WTC11 (cell line): ENCODE measurements around the gene SAT1. TPM values are rescaled to one million over a fixed set of nuclear protein-coding genes. Genes with fewer than 3 reads are reported as not detected.

Experiments
- ATAC-seq: fragments of 200-7000 bp; cut with Tn5 transposase; 2 replicates; pipeline ENCODE4 v1.10.0; 2021; ENCODE audit warnings: mild to moderate bottlenecking, moderate library complexity
- CTCF ChIA-PET: fragments of 300-600 bp; sonication (Branson Sonifier 250); formaldehyde crosslinking; loops from one replicate; lab custom pipeline; 2021; ENCODE audit warnings: antibody characterized with exemption; lab: Charles Lee
- POLR2A ChIA-PET: fragments of 350-600 bp; sonication (Branson Sonifier 250); formaldehyde crosslinking; loops from one replicate; lab custom pipeline; 2021; ENCODE audit warnings: antibody characterized with exemption; lab: Charles Lee
- DNase-seq: peaks from one replicate; pipeline ENCODE4 v3.0.0; 2021; ENCODE audit warnings: low spot score
- H3K27ac Mint-ChIP-seq: 2 replicates; pipeline ENCODE4 v1.8.0; 2021; ENCODE audit warnings: mixed read lengths
- H3K27me3 Mint-ChIP-seq: 2 replicates; pipeline ENCODE4 v1.8.0; 2021; ENCODE audit warnings: low read depth, mild to moderate bottlenecking, moderate library complexity, mixed read lengths
- H3K36me3 Mint-ChIP-seq: 2 replicates; pipeline ENCODE4 v1.8.0; 2021; ENCODE audit warnings: mixed read lengths
- H3K4me1 Mint-ChIP-seq: 2 replicates; pipeline ENCODE4 v1.8.0; 2022; ENCODE audit warnings: mixed read lengths
- H3K4me3 Mint-ChIP-seq: 2 replicates; pipeline ENCODE4 v1.8.0; 2021; ENCODE audit warnings: mild to moderate bottlenecking, moderate library complexity, mixed read lengths
- H3K9me3 Mint-ChIP-seq: 2 replicates; pipeline ENCODE4 v1.8.0; 2021; ENCODE audit warnings: mixed read lengths
- AFF4 ChIP-seq: sonication (generic); formaldehyde crosslinking; IDR thresholded peaks from 2 replicates; pipeline ENCODE4 v1.8.1; 2023; ENCODE audit warnings: mild to moderate bottlenecking, missing genetic modification reagents, borderline replicate concordance
- ATF6 ChIP-seq: sonication (generic); formaldehyde crosslinking; IDR thresholded peaks from 2 replicates; pipeline ENCODE4 v1.8.1; 2023; ENCODE audit warnings: mild to moderate bottlenecking, missing genetic modification reagents
- ERG ChIP-seq: fragments of 250-450 bp; sonication (Bioruptor Pico); IDR thresholded peaks from 2 replicates; pipeline ENCODE4 v1.8.0; 2021; ENCODE audit warnings: mild to moderate bottlenecking
- ESRRA ChIP-seq: sonication (generic); formaldehyde crosslinking; IDR thresholded peaks from 2 replicates; pipeline ENCODE4 v1.8.1; 2022; ENCODE audit warnings: mild to moderate bottlenecking, missing genetic modification reagents, borderline replicate concordance
- FOXK1 ChIP-seq: sonication (generic); formaldehyde crosslinking; IDR thresholded peaks from 2 replicates; pipeline ENCODE4 v1.8.0; 2022; ENCODE audit warnings: mild to moderate bottlenecking, moderate library complexity, missing genetic modification reagents
- JUN ChIP-seq: sonication (generic); formaldehyde crosslinking; IDR thresholded peaks from 2 replicates; pipeline ENCODE4 v1.8.0; 2023; ENCODE audit warnings: mild to moderate bottlenecking, missing genetic modification reagents
- MXD4 ChIP-seq: fragments of 250-450 bp; sonication (Bioruptor Pico); IDR thresholded peaks from 2 replicates; pipeline ENCODE4 v1.8.0; 2021; ENCODE audit warnings: mild to moderate bottlenecking, moderate library complexity, borderline replicate concordance
- TCF7 ChIP-seq: sonication (generic); formaldehyde crosslinking; IDR thresholded peaks from 2 replicates; pipeline ENCODE4 v1.8.0; 2022; ENCODE audit warnings: mild to moderate bottlenecking, low read depth, missing genetic modification reagents, moderate library complexity
- TEAD1 ChIP-seq: sonication (generic); formaldehyde crosslinking; IDR thresholded peaks from 2 replicates; pipeline ENCODE4 v1.8.0; 2022; ENCODE audit warnings: mild to moderate bottlenecking, missing genetic modification reagents
- TEAD4 ChIP-seq: sonication (generic); formaldehyde crosslinking; IDR thresholded peaks from 2 replicates; pipeline ENCODE4 v1.8.0; 2022; ENCODE audit warnings: mild to moderate bottlenecking, missing genetic modification reagents
- TP53 ChIP-seq: sonication (generic); formaldehyde crosslinking; IDR thresholded peaks from 2 replicates; pipeline ENCODE4 v1.8.1; 2023; ENCODE audit warnings: mild to moderate bottlenecking, missing genetic modification reagents
- ZBTB21 ChIP-seq: sonication (generic); formaldehyde crosslinking; IDR thresholded peaks from 2 replicates; pipeline ENCODE4 v1.8.1; 2023; ENCODE audit warnings: mild to moderate bottlenecking, missing genetic modification reagents, borderline replicate concordance
- ZMAT4 ChIP-seq: fragments of 250-450 bp; sonication (Bioruptor Pico); IDR thresholded peaks from 2 replicates; pipeline ENCODE4 v1.9.0; 2021; ENCODE audit warnings: mild to moderate bottlenecking
- ZNF121 ChIP-seq: sonication (generic); formaldehyde crosslinking; IDR thresholded peaks from 2 replicates; pipeline ENCODE4 v1.8.0; 2023; ENCODE audit warnings: missing genetic modification reagents
- ZNF138 ChIP-seq: sonication (generic); formaldehyde crosslinking; conservative IDR thresholded peaks from 2 replicates; pipeline ENCODE4 v1.8.1; 2022; ENCODE audit warnings: mild to moderate bottlenecking, moderate library complexity, missing genetic modification reagents
- ZNF219 ChIP-seq: sonication (generic); formaldehyde crosslinking; IDR thresholded peaks from 2 replicates; pipeline ENCODE4 v1.8.0; 2023; ENCODE audit warnings: missing genetic modification reagents, mild to moderate bottlenecking, borderline replicate concordance
- ZNF425 ChIP-seq: fragments of 250-450 bp; sonication (Bioruptor Pico); conservative IDR thresholded peaks from 2 replicates; pipeline ENCODE4 v1.9.0; 2021; ENCODE audit warnings: mild to moderate bottlenecking
- ZNF671 ChIP-seq: fragments of 250-450 bp; sonication (Bioruptor Pico); IDR thresholded peaks from 2 replicates; pipeline ENCODE4 v1.8.0; 2021; ENCODE audit warnings: mild to moderate bottlenecking
- total RNA-seq: library from RNA; stranded (reverse); gene quantifications from 3 replicates; pipeline ENCODE4 v1.2.3, GENCODE V29; 2021

Gene SAT1
- total RNA-seq, 1 experiment from 2014 or later: 70.7 TPM

GRCh38 chrX:23782455-23782854, 518 bp upstream of the SAT1 start (continued):
- no peak for TF ChIP-seq ATF6 (CRISPR knock-in tag)
- TF ChIP-seq ERG: no peak
- no peak for TF ChIP-seq ZNF671 (CRISPR knock-in tag)
- TF ChIP-seq TP53: no peak
- no peak for TF ChIP-seq MXD4 (CRISPR knock-in tag)
- no peak for TF ChIP-seq ZNF121 (CRISPR knock-in tag)
- TF ChIP-seq TCF7 (CRISPR knock-in tag): no peak
- TF ChIP-seq, all 79 proteins: peak for 0

GRCh38 chrX:23783589-23784469, 856 bp downstream of the SAT1 start:
- CTCF ChIA-PET: interaction anchor here (0.7 to 2.0 kb wide), 9 partner anchors 14 to 123 kb away, joined by 3 to 27 read pairs (median 5); partner anchors contain the start of gene ACOT9
- TF ChIP-seq ZMAT4 (CRISPR knock-in tag) (no peak), ERG (no peak)
- peak overlapping the region; percentile 74 for H3K27ac Mint-ChIP-seq
- no peaks in the 10 kb centered on the region for H3K9me3 Mint-ChIP-seq
- no peak for DNase-seq
- POLR2A ChIA-PET: interaction anchor here (1.0 to 1.6 kb wide), 2 partner anchors 30 to 118 kb away, joined by 3 to 9 read pairs; no protein-coding TSS in a partner anchor
- H3K27me3 Mint-ChIP-seq: no peaks in the 10 kb centered on the region; the same call in 1 of the 2 replicates
- H3K4me1 Mint-ChIP-seq: peaks cover 28% of the 10 kb centered on the region
- peak overlapping the region; percentile 93 for H3K4me3 Mint-ChIP-seq
- H3K36me3 Mint-ChIP-seq: peaks cover 24% of the 10 kb centered on the region
- ATAC-seq: no peak

- ATAC-seq: no peak
- Mint-ChIP-seq H3K4me3 (peak overlapping the region; percentile 93), H3K36me3 (peaks cover 24% of the 10 kb centered on the region), H3K9me3 (no peaks in the 10 kb centered on the region), H3K27ac (no peak overlapping the region), H3K27me3 (no peaks in the 10 kb centered on the region; the same call in 1 of the 2 replicates), H3K4me1 (peaks cover 28% of the 10 kb centered on the region)
- TF ChIP-seq MXD4 (CRISPR knock-in tag) (no peak), FOXK1 (no peak), ZNF138 (CRISPR knock-in tag) (no peak), TEAD1 (CRISPR knock-in tag) (no peak), ESRRA (CRISPR knock-in tag) (no peak), JUN (CRISPR knock-in tag) (no peak), ZBTB21 (CRISPR knock-in tag) (no peak), ZNF219 (CRISPR knock-in tag) (no peak), AFF4 (CRISPR knock-in tag) (no peak), ZNF425 (no peak), TEAD4 (CRISPR knock-in tag) (no peak)
- no peak for DNase-seq
- CTCF ChIA-PET: interaction anchor here (0.7 kb wide), 2 partner anchors 76 to 117 kb away, joined by 3 to 4 read pairs; no protein-coding TSS in a partner anchor
- POLR2A ChIA-PET: no interaction called here
These were observed 1.7 kb downstream of the SAT1 start for GRCh38 chrX:23784470-23785331.
